ENCODE measurements around the gene CTNND2.
"Not testable (repeated sequence)": the region's sequence is repeated elsewhere in the genome, so short reads cannot be mapped to it uniquely, and the experiment has no call there.

The CTNND2 gene

GRCh38 chr5:11449966-11450365 lies 454.3 kb downstream of the CTNND2 start:
- DNase-seq (ENCODE audit: low read depth) = no peak

- DNase-seq (ENCODE audit: low read depth) = no peak
Measured at GRCh38 chr5:11449217-11449616, 455.0 kb downstream of the CTNND2 start.

- DNase-seq (ENCODE audit: low read depth) = no peak
Measured at GRCh38 chr5:11443831-11444230, 460.4 kb downstream of the CTNND2 start.

GRCh38 chr5:11432116-11432515 lies 472.1 kb downstream of the CTNND2 start:
- DNase-seq (ENCODE audit: low read depth) = no peak

- DNase-seq (ENCODE audit: low read depth) = no peak
Measured at GRCh38 chr5:11429254-11429653, 475.0 kb downstream of the CTNND2 start.

GRCh38 chr5:11427569-11427968 lies 476.7 kb downstream of the CTNND2 start:
- DNase-seq (ENCODE audit: low read depth) = no peak

- no peak for DNase-seq (ENCODE audit: low read depth)
Measured at GRCh38 chr5:11426442-11426841, 477.8 kb downstream of the CTNND2 start.

GRCh38 chr5:11422342-11422741 lies 481.9 kb downstream of the CTNND2 start:
- DNase-seq (ENCODE audit: low read depth) = no peak

GRCh38 chr5:11420969-11421368 lies 483.3 kb downstream of the CTNND2 start:
- DNase-seq (ENCODE audit: low read depth) = no peak

GRCh38 chr5:11415751-11416150 lies 488.5 kb downstream of the CTNND2 start:
- DNase-seq (ENCODE audit: low read depth) = no peak

GRCh38 chr5:11414732-11415131 lies 489.5 kb downstream of the CTNND2 start:
- DNase-seq (ENCODE audit: low read depth) = not testable (repeated sequence)

GRCh38 chr5:11411621-11412020 lies 492.6 kb downstream of the CTNND2 start:
- no peak for DNase-seq (ENCODE audit: low read depth)

GRCh38 chr5:11407556-11408145 lies 496.6 kb downstream of the CTNND2 start:
- no peak for DNase-seq (ENCODE audit: low read depth)

GRCh38 chr5:11400316-11400715 lies 503.9 kb downstream of the CTNND2 start:
- DNase-seq (ENCODE audit: low read depth) = no peak

- DNase-seq (ENCODE audit: low read depth) = no peak
Measured at GRCh38 chr5:11398728-11399127, 505.5 kb downstream of the CTNND2 start.

- no peak for DNase-seq (ENCODE audit: low read depth)
Measured at GRCh38 chr5:11397549-11397948, 506.7 kb downstream of the CTNND2 start.

GRCh38 chr5:11396917-11397316 lies 507.3 kb downstream of the CTNND2 start:
- DNase-seq (ENCODE audit: low read depth) = no peak

- DNase-seq (ENCODE audit: low read depth) = no peak
Measured at GRCh38 chr5:11394933-11395332, 509.3 kb downstream of the CTNND2 start.

- DNase-seq (ENCODE audit: low read depth) = no peak
Measured at GRCh38 chr5:11390291-11390767, 513.9 kb downstream of the CTNND2 start.

- DNase-seq (ENCODE audit: low read depth) = no peak
Measured at GRCh38 chr5:11387382-11387781, 516.9 kb downstream of the CTNND2 start.

GRCh38 chr5:11386398-11386797 lies 517.8 kb downstream of the CTNND2 start:
- no peak for DNase-seq (ENCODE audit: low read depth)

- DNase-seq (ENCODE audit: low read depth) = no peak
Measured at GRCh38 chr5:11385901-11386293, 518.3 kb downstream of the CTNND2 start.

- DNase-seq (ENCODE audit: low read depth) = no peak
Measured at GRCh38 chr5:11385251-11385900, 518.9 kb downstream of the CTNND2 start.
